Parathyroid adenoma (tissue), 2 donors: ENCODE measurements around the gene GIPC2.

Experiments used
- H2AFZ ChIP-seq: fragments of 300-600 bp; sonication (generic); one replicate; pipeline ENCODE4 v1.7.0; 2017; ENCODE audit warnings: antibody characterized with exemption, mild to moderate bottlenecking
- H3K27ac ChIP-seq: fragments of 300-600 bp; sonication (generic); one replicate; pipeline ENCODE4 v1.7.0; 2017
- H3K27me3 ChIP-seq: fragments of 300-600 bp; sonication (generic); one replicate; pipeline ENCODE4 v1.7.0; 2017; ENCODE audit warnings: low read length; ENCODE audit not compliant: control insufficient read depth, insufficient read depth
- H3K36me3 ChIP-seq: fragments of 300-600 bp; sonication (generic); one replicate; pipeline ENCODE4 v1.7.0; 2017; ENCODE audit warnings: low read length; ENCODE audit not compliant: control insufficient read depth, insufficient read depth
- H3K4me1 ChIP-seq: fragments of 300-600 bp; sonication (generic); one replicate; pipeline ENCODE4 v1.7.0; 2017; ENCODE audit warnings: control low read depth
- H3K4me2 ChIP-seq: fragments of 300-600 bp; sonication (generic); one replicate; pipeline ENCODE4 v1.7.0; 2017; ENCODE audit warnings: low read length
- H3K4me3 ChIP-seq: fragments of 300-600 bp; sonication (generic); one replicate; pipeline ENCODE4 v1.7.0; 2017; ENCODE audit warnings: low read depth, low read length
- H3K79me2 ChIP-seq: fragments of 300-600 bp; sonication (generic); one replicate; pipeline ENCODE4 v1.7.0; 2017; ENCODE audit warnings: control low read depth
- H3K9ac ChIP-seq: fragments of 300-600 bp; sonication (generic); one replicate; pipeline ENCODE4 v1.7.0; 2017; ENCODE audit warnings: mild to moderate bottlenecking
- H3K9me3 ChIP-seq: fragments of 300-600 bp; sonication (generic); one replicate; pipeline ENCODE4 v1.7.0; 2017; ENCODE audit warnings: low read length; ENCODE audit not compliant: control insufficient read depth
- CTCF ChIP-seq: fragments of 300-600 bp; sonication (generic); IDR thresholded peaks from one replicate; pipeline ENCODE4 v1.7.0; 2017; ENCODE audit warnings: antibody characterized with exemption, mild to moderate bottlenecking
- donor health status: primary hyperparathyroidism.

Gene GIPC2

DNA sequence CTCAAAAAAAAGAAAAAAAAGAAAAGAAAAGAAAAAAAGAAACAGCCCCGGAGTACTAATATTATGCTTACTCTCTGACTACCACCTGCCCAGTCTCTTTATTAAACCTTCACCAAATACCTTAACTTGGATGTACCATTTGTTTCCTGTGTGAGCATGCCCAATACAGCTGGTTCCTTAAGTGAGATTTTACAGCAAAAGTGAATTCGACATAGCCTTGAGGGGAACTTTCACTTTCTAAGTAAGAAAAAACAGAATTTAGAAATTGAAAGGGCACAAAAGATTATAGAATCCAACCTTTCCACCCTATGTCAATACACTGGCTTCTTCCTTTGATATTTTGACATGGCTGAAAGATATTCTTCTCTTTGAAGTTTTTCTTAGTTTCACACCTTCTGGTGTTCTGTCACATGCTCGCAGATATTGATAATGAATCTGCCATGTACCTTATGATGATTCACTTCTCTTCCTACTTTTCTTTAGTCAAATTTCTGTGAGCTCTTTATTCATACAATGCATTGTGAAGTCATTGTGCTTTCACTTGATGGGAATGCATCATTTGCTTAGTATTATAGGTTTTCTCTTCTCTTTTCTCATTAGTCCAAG lies 5.2 kb upstream of the GIPC2 start:
- H3K4me3 ChIP-seq = no peak overlapping the region
- no peaks in the 10 kb centered on the region for H3K36me3 ChIP-seq
- H3K9ac ChIP-seq = no peak overlapping the region
- no peaks in the 10 kb centered on the region for H3K9me3 ChIP-seq
- no peaks in the 10 kb centered on the region for H3K79me2 ChIP-seq
- TF ChIP-seq CTCF = no peak
- H3K27ac ChIP-seq = no peak overlapping the region
- H3K4me2 ChIP-seq = no peak overlapping the region
- H2AFZ ChIP-seq = no peak overlapping the region
- H3K27me3 ChIP-seq = no peaks in the 10 kb centered on the region
- no peaks in the 10 kb centered on the region for H3K4me1 ChIP-seq

- no peak for TF ChIP-seq CTCF
- no peak overlapping the region for H3K27ac ChIP-seq
Measured at GRCh38 chr1:78043436-78043835, 2.3 kb upstream of the GIPC2 start.

GRCh38 chr1:78044796-78045562 lies 787 bp upstream of the GIPC2 start:
- H3K27me3 ChIP-seq = no peaks in the 10 kb centered on the region
- no peaks in the 10 kb centered on the region for H3K36me3 ChIP-seq
- peak overlapping the region; percentile 42 for H3K4me3 ChIP-seq
- no peak overlapping the region for H3K9ac ChIP-seq
- TF ChIP-seq CTCF = no peak
- H3K4me2 ChIP-seq = no peak overlapping the region
- H2AFZ ChIP-seq = no peak overlapping the region
- no peaks in the 10 kb centered on the region for H3K79me2 ChIP-seq
- H3K27ac ChIP-seq = no peak overlapping the region
- H3K9me3 ChIP-seq = no peaks in the 10 kb centered on the region
- no peaks in the 10 kb centered on the region for H3K4me1 ChIP-seq

More at GRCh38 chr1:78043436-78043835, 2.3 kb upstream of the GIPC2 start:
- H3K9me3 ChIP-seq = no peaks in the 10 kb centered on the region
- no peaks in the 10 kb centered on the region for H3K36me3 ChIP-seq
- no peak overlapping the region for H3K9ac ChIP-seq
- H3K4me1 ChIP-seq = no peaks in the 10 kb centered on the region
- H3K4me2 ChIP-seq = no peak overlapping the region
- H3K27me3 ChIP-seq = no peaks in the 10 kb centered on the region
- H3K4me3 ChIP-seq = no peak overlapping the region
- H3K79me2 ChIP-seq = no peaks in the 10 kb centered on the region
- no peak overlapping the region for H2AFZ ChIP-seq

- Histone ChIP-seq H3K9me3 (no peaks in the 10 kb centered on the region), H3K4me1 (no peaks in the 10 kb centered on the region), H2AFZ (peak overlapping the region; percentile 79), H3K79me2 (no peaks in the 10 kb centered on the region), H3K4me2 (peak overlapping the region; percentile 50), H3K9ac (no peak overlapping the region), H3K4me3 (peak overlapping the region; percentile 42), H3K27ac (no peak overlapping the region), H3K27me3 (no peaks in the 10 kb centered on the region), H3K36me3 (no peaks in the 10 kb centered on the region)
- TF ChIP-seq CTCF = no peak
Measured at GRCh38 chr1:78045563-78045925, 222 bp upstream of the GIPC2 start.
